Ectodermal cell (in vitro differentiated cells): ENCODE measurements around the gene CHADL.
A peak's percentile ranks its signal among the peaks of the same experiment; 100 is the strongest.

Experiments
- H3K27ac ChIP-seq: 2 replicates; pipeline ENCODE4 v1.7.0; 2013; ENCODE audit warnings: mild to moderate bottlenecking, low read depth, low read length; ENCODE audit not compliant: insufficient read depth, poor library complexity, severe bottlenecking
- H3K27me3 ChIP-seq: 2 replicates; pipeline ENCODE4 v1.7.0; 2013; ENCODE audit warnings: mild to moderate bottlenecking, low read length; ENCODE audit not compliant: insufficient read depth, control insufficient read depth, poor library complexity, severe bottlenecking
- H3K36me3 ChIP-seq: one replicate; pipeline ENCODE4 v1.7.0; 2013; ENCODE audit warnings: low read length; ENCODE audit not compliant: control insufficient read depth, insufficient read depth
- H3K4me1 ChIP-seq: one replicate; pipeline ENCODE4 v1.7.0; 2013; ENCODE audit warnings: low read length; ENCODE audit not compliant: control insufficient read depth, insufficient read depth
- H3K4me3 ChIP-seq: 2 replicates; pipeline ENCODE4 v1.7.0; 2013; ENCODE audit warnings: low read depth, low read length, control low read depth; ENCODE audit not compliant: insufficient read depth
- H3K9me3 ChIP-seq: 2 replicates; pipeline ENCODE4 v1.7.0; 2013; ENCODE audit warnings: mild to moderate bottlenecking, low read length, moderate library complexity; ENCODE audit not compliant: control insufficient read depth
- WGBS, 2 experiments: methylation state at CpG; one replicate each; pipeline ENCODE4 v1.1.7; 2013; ENCODE audit warnings: missing lambda C conversion rate in 2 of 2; 5-methylcytosine and 5-hydroxymethylcytosine counted together

Gene CHADL

GRCh38 chr22:41243361-41243760 lies 2.6 kb upstream of the CHADL start:
- no peak overlapping the region for H3K27ac ChIP-seq
- H3K4me1 ChIP-seq, result peaks cover 7% of the 10 kb centered on the region
- peaks cover 7% of the 10 kb centered on the region for H3K36me3 ChIP-seq
- H3K9me3 ChIP-seq, result no peaks in the 10 kb centered on the region
- H3K27me3 ChIP-seq, result no peaks in the 10 kb centered on the region
- WGBS, 2 experiments, result 94% methylated on average over 6 of the region's 6 CpGs
- H3K4me3 ChIP-seq, result no peak overlapping the region

GRCh38 chr22:41242396-41243117 lies 1.8 kb upstream of the CHADL start:
- Histone ChIP-seq H3K27ac (no peak overlapping the region), H3K4me1 (peaks cover 7% of the 10 kb centered on the region), H3K4me3 (no peak overlapping the region), H3K9me3 (no peaks in the 10 kb centered on the region), H3K27me3 (peaks cover 6% of the 10 kb centered on the region), H3K36me3 (peaks cover 5% of the 10 kb centered on the region)
- whole genome bisulfite sequencing, 2 experiments, result 94% methylated on average over 18 of the region's 18 CpGs

GRCh38 chr22:41241133-41241676 lies 474 bp upstream of the CHADL start:
- Histone ChIP-seq H3K27me3 (peaks cover 15% of the 10 kb centered on the region), H3K9me3 (no peaks in the 10 kb centered on the region), H3K4me1 (peaks cover 7% of the 10 kb centered on the region), H3K36me3 (no peaks in the 10 kb centered on the region), H3K27ac (no peak overlapping the region), H3K4me3 (no peak overlapping the region)
- 83 to 89% methylated on average over 6 to 7 of the region's 7 CpGs for WGBS, 2 experiments

- peaks cover 15% of the 10 kb centered on the region for H3K27me3 ChIP-seq
- H3K4me1 ChIP-seq, result peaks cover 7% of the 10 kb centered on the region
- H3K27ac ChIP-seq, result no peak overlapping the region
- no peak overlapping the region for H3K4me3 ChIP-seq
- no peaks in the 10 kb centered on the region for H3K36me3 ChIP-seq
- H3K9me3 ChIP-seq, result no peaks in the 10 kb centered on the region
- WGBS, 2 experiments, result 90% methylated on average over 16 of the region's 16 CpGs
Measured at GRCh38 chr22:41239443-41240128, 1.1 kb downstream of the CHADL start.

- Histone ChIP-seq H3K4me3 (no peak overlapping the region), H3K36me3 (no peaks in the 10 kb centered on the region), H3K27me3 (peaks cover 15% of the 10 kb centered on the region), H3K27ac (no peak overlapping the region), H3K4me1 (peaks cover 7% of the 10 kb centered on the region), H3K9me3 (no peaks in the 10 kb centered on the region)
- 93% methylated on average over 32 of the region's 32 CpGs for WGBS, 2 experiments
Measured at GRCh38 chr22:41238570-41239442, 1.9 kb downstream of the CHADL start.

- Histone ChIP-seq H3K4me3 (peak overlapping the region; percentile 35), H3K9me3 (no peaks in the 10 kb centered on the region), H3K4me1 (peaks cover 7% of the 10 kb centered on the region), H3K27ac (no peak overlapping the region), H3K27me3 (peaks cover 15% of the 10 kb centered on the region), H3K36me3 (no peaks in the 10 kb centered on the region)
- 35 to 37% methylated on average over 97 of the region's 97 CpGs for WGBS, 2 experiments
Measured at GRCh38 chr22:41237707-41238569, 2.8 kb downstream of the CHADL start.

GRCh38 chr22:41237036-41237706 lies 3.6 kb downstream of the CHADL start:
- Histone ChIP-seq H3K27ac (no peak overlapping the region), H3K4me3 (peak overlapping the region; percentile 35), H3K9me3 (no peaks in the 10 kb centered on the region), H3K27me3 (peaks cover 15% of the 10 kb centered on the region), H3K36me3 (no peaks in the 10 kb centered on the region), H3K4me1 (peaks cover 7% of the 10 kb centered on the region)
- 65% methylated on average over 33 of the region's 33 CpGs for WGBS, 2 experiments

- Histone ChIP-seq H3K27me3 (peaks cover 15% of the 10 kb centered on the region), H3K9me3 (no peaks in the 10 kb centered on the region), H3K27ac (no peak overlapping the region), H3K4me1 (no peaks in the 10 kb centered on the region), H3K4me3 (no peak overlapping the region), H3K36me3 (no peaks in the 10 kb centered on the region)
- 92 to 93% methylated on average over 19 of the region's 19 CpGs for WGBS, 2 experiments
Measured at GRCh38 chr22:41234815-41235695, 5.7 kb downstream of the CHADL start.
